Endothelial cell of umbilical vein (primary cell): ENCODE measurements around the gene ZSWIM4.

Source experiments
- CTCF ChIP-seq, 2 donors: IDR thresholded peaks; 1 replicate in 1 of 2; 2 replicates in 1 of 2; pipeline ENCODE4 v1.5.1; 2011; ENCODE audit warnings: low read length in 2 of 2, mild to moderate bottlenecking in 2 of 2, moderate library complexity in 2 of 2, control low read depth in 1 of 2, inconsistent platforms in 1 of 2, low read depth in 1 of 2; ENCODE audit not compliant: insufficient read depth in 1 of 2; ENCODE audit errors: extremely low read depth in 1 of 2
- EZH2 ChIP-seq: IDR thresholded peaks from 2 replicates; pipeline ENCODE4 v1.6.1; 2012; ENCODE audit warnings: borderline replicate concordance, low read depth, mild to moderate bottlenecking, moderate library complexity, low read length, inconsistent platforms; ENCODE audit not compliant: severe bottlenecking
- POLR2A ChIP-seq: IDR thresholded peaks from 2 replicates; pipeline ENCODE4 v1.6.1; 2012; ENCODE audit warnings: low read depth, mild to moderate bottlenecking, control low read depth, low read length

- TF ChIP-seq POLR2A (no peak), CTCF (IDR thresholded peaks at IDR 0.05; ENCODE audit: extremely low read depth in 1 of 2, insufficient read depth in 1 of 2, low read depth in 1 of 2, low read length in 2 of 2) (peak; percentile 79 to 94), EZH2 (no peak)
Measured at GRCh38 chr19:13861714-13862531, 66.7 kb downstream of the ZSWIM4 start.
